ENCODE measurements around the gene CDH3. TPM values are rescaled to one million over a fixed set of nuclear protein-coding genes. Genes with fewer than 3 reads are reported as not detected.

CDH3 gene
- total RNA-seq, 5 donors from 2014 or later (not counting 1 experiment from before 2014, with no cell fraction given), result 0.36 to 1.1 (median 0.60) TPM; not detected in 1

DNA sequence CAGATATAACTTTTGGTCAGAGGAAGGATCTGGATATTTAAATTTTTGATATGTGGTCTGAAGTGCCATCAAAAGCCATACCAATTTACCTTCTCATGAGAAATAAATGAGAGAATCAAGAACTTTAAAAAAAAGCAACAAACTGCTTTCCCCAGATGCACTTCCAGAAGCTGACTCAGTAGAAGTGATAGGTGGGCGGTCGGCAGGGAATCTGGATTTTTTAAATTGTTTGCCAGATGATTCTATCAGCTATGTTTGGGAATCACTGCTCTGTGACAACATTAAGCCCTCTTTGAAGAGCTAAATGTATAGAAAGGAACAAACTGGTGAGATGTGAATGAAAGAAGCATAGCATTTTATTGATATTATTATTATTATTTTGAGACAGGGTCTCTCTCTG lies 19.2 kb downstream of the CDH3 start:
- ATAC-seq (replicated peaks in 1 of 4), result no peak
- Mint-ChIP-seq H3K4me3 (no peak overlapping the region), H3K9me3 (no peaks in the 10 kb centered on the region), H3K4me1 (no peaks in the 10 kb centered on the region), H3K27ac (no peak overlapping the region), H3K36me3 (no peaks in the 10 kb centered on the region), H3K27me3 (peaks cover 2 to 9% of the 10 kb centered on the region in 2 donors)
- no peak for DNase-seq
- H3K36me3 ChIP-seq (ENCODE audit: control insufficient read depth in 2 of 2, extremely low read depth in 1 of 2, insufficient read depth in 1 of 2, low read length in 1 of 2), result no peaks in the 10 kb centered on the region
- no peaks in the 10 kb centered on the region for H3K4me1 ChIP-seq (ENCODE audit: control insufficient read depth in 1 of 2, extremely low read depth in 1 of 2, insufficient read depth in 2 of 2, low read length in 2 of 2)
- no peak overlapping the region for H3K4me3 ChIP-seq (ENCODE audit: control insufficient read depth in 1 of 2, extremely low read depth in 1 of 2, low read length in 1 of 2)
- H3K27me3 ChIP-seq (replicated peaks in 1 of 2; ENCODE audit: control insufficient read depth in 2 of 2, extremely low read depth in 1 of 2, insufficient read depth in 2 of 2, low read length in 1 of 2), result peaks cover 0 to 4% of the 10 kb centered on the region in 2 experiments
- ChIA-PET POLR2A (no interaction called here), CTCF (interaction anchor here in 1 of 2 donors (0.6 kb wide), 1 partner anchor 145 kb away, joined by 3 read pairs; no protein-coding TSS in a partner anchor)
- no CpG with 5 or more reads among the region's 2 CpGs for WGBS (ENCODE audit: insufficient coverage)
- H3K27ac ChIP-seq (ENCODE audit: low read length), result no peak overlapping the region
- H3K9me3 ChIP-seq, result no peaks in the 10 kb centered on the region

DNA sequence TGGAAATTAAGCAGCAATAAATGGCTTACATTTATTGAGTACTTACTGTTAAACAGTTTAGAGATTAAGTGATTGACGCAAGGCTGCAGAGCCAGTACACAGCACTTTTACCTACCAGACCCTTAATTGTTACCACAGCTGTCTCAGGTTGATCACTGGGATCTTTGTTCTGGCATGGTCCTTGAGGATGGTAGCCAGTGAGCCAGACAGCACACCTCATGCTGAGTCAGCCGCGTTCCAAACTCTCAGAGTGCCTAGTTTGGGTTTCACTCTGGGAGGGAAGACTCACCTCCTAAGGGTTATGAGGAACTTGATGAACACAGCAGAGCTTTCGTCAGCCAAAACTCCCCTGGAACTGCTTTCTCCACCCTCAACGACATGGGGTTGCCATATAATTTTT lies 20.4 kb downstream of the CDH3 start:
- no peaks in the 10 kb centered on the region for H3K4me1 Mint-ChIP-seq
- Histone ChIP-seq H3K27me3 (replicated peaks in 1 of 2; ENCODE audit: control insufficient read depth in 2 of 2, extremely low read depth in 1 of 2, insufficient read depth in 2 of 2, low read length in 1 of 2) (peaks cover 0 to 4% of the 10 kb centered on the region in 2 experiments), H3K4me3 (ENCODE audit: control insufficient read depth in 1 of 2, extremely low read depth in 1 of 2, low read length in 1 of 2) (no peak overlapping the region), H3K4me1 (ENCODE audit: control insufficient read depth in 1 of 2, extremely low read depth in 1 of 2, insufficient read depth in 2 of 2, low read length in 2 of 2) (no peaks in the 10 kb centered on the region), H3K36me3 (ENCODE audit: control insufficient read depth in 2 of 2, extremely low read depth in 1 of 2, insufficient read depth in 1 of 2, low read length in 1 of 2) (no peaks in the 10 kb centered on the region), H3K27ac (ENCODE audit: low read length) (no peak overlapping the region), H3K9me3 (no peaks in the 10 kb centered on the region)
- no peak for ATAC-seq (replicated peaks in 1 of 4)
- H3K4me3 Mint-ChIP-seq, result no peak overlapping the region
- DNase-seq, result no peak
- no peak overlapping the region for H3K27ac Mint-ChIP-seq
- no peaks in the 10 kb centered on the region for H3K36me3 Mint-ChIP-seq
- CTCF ChIA-PET, result no interaction called here
- peaks cover 0 to 9% of the 10 kb centered on the region in 2 donors for H3K27me3 Mint-ChIP-seq
- POLR2A ChIA-PET, result no interaction called here
- 92% methylated on average over 2 of the region's 5 CpGs for WGBS (ENCODE audit: insufficient coverage)
- no peaks in the 10 kb centered on the region for H3K9me3 Mint-ChIP-seq

DNA sequence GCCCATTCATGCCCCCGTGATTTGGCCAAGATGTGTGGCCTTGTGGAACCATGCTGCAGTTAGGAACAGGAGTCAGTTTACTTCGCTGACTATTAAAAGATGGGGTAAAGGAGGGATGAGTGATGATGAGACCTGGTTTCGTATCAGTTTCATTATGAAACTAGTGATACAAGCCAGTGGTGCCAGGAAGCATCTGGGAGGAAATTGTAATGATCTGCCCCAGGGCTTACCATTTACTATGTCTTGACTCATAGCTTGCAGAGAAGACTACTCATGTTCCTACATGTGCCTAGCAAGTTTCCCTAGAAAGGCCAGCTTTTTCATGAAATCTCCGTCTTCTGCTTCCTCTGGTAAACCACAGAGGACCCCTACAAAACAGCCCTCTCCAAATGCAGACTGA lies 23.2 kb downstream of the CDH3 start:
- no peak for ATAC-seq (replicated peaks in 1 of 4)

DNA sequence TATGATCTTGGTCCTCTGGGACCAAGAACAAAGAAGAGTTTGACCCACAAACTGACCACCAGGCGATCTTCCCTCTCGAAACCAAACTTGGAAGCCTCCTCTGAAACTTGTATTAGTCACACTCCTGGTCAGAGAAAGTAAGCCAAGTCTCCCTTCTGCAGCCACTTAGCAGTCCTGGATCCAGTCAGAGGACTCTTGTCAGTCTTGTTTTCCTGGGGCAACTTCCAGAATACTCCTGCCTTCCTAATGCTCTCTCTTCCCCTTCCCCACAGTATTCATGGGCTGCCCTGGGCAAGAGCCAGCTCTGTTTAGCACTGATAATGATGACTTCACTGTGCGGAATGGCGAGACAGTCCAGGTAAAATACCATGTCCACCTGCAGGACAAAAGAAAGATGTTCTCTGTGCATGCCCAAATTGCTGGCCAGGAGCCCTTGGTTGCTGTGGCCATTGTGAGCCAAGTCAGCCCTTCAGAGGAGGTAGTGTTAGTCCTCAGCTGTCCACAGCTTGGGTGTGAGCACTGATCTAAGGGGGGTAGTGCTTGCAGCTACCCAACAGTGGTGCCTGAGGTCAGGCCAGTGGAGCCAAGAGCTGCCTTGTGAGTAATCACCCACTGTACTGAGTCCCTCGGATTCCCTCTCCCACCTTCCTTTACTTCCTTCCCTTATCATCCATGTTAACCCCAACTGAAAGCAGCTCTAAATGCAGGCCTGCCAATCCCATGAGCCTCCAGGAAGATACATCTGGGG lies 31.2 kb downstream of the CDH3 start:
- CTCF ChIA-PET, result no interaction called here
- H3K4me1 Mint-ChIP-seq, result no peaks in the 10 kb centered on the region
- Histone ChIP-seq H3K27me3 (replicated peaks in 1 of 2; ENCODE audit: control insufficient read depth in 2 of 2, extremely low read depth in 1 of 2, insufficient read depth in 2 of 2, low read length in 1 of 2) (peaks cover 0 to 14% of the 10 kb centered on the region in 2 experiments), H3K4me1 (ENCODE audit: control insufficient read depth in 1 of 2, extremely low read depth in 1 of 2, insufficient read depth in 2 of 2, low read length in 2 of 2) (no peaks in the 10 kb centered on the region), H3K27ac (ENCODE audit: low read length) (no peak overlapping the region), H3K4me3 (ENCODE audit: control insufficient read depth in 1 of 2, extremely low read depth in 1 of 2, low read length in 1 of 2) (no peak overlapping the region), H3K36me3 (ENCODE audit: control insufficient read depth in 2 of 2, extremely low read depth in 1 of 2, insufficient read depth in 1 of 2, low read length in 1 of 2) (no peaks in the 10 kb centered on the region), H3K9me3 (no peaks in the 10 kb centered on the region)
- 71% methylated on average over 5 of the region's 5 CpGs for WGBS (ENCODE audit: insufficient coverage)
- no peaks in the 10 kb centered on the region for H3K36me3 Mint-ChIP-seq
- no peak overlapping the region for H3K27ac Mint-ChIP-seq
- H3K27me3 Mint-ChIP-seq, result peaks cover 0 to 3% of the 10 kb centered on the region in 2 donors
- DNase-seq (no peak), ATAC-seq (replicated peaks in 1 of 4) (no peak)
- POLR2A ChIA-PET, result no interaction called here
- H3K9me3 Mint-ChIP-seq, result no peaks in the 10 kb centered on the region
- no peak overlapping the region for H3K4me3 Mint-ChIP-seq

More for the DNA sequence above, 23.2 kb downstream of the CDH3 start:
- ChIA-PET POLR2A (no interaction called here), CTCF (interaction anchor here in 1 of 2 donors (0.5 kb wide), 1 partner anchor 49 kb away, joined by 3 read pairs; no protein-coding TSS in a partner anchor)
- H3K4me1 Mint-ChIP-seq, result no peaks in the 10 kb centered on the region
- Histone ChIP-seq H3K36me3 (ENCODE audit: control insufficient read depth in 2 of 2, extremely low read depth in 1 of 2, insufficient read depth in 1 of 2, low read length in 1 of 2) (no peaks in the 10 kb centered on the region), H3K4me3 (ENCODE audit: control insufficient read depth in 1 of 2, extremely low read depth in 1 of 2, low read length in 1 of 2) (no peak overlapping the region), H3K4me1 (ENCODE audit: control insufficient read depth in 1 of 2, extremely low read depth in 1 of 2, insufficient read depth in 2 of 2, low read length in 2 of 2) (no peaks in the 10 kb centered on the region), H3K27ac (ENCODE audit: low read length) (no peak overlapping the region), H3K9me3 (no peaks in the 10 kb centered on the region), H3K27me3 (replicated peaks in 1 of 2; ENCODE audit: control insufficient read depth in 2 of 2, extremely low read depth in 1 of 2, insufficient read depth in 2 of 2, low read length in 1 of 2) (no peaks in the 10 kb centered on the region)
- H3K36me3 Mint-ChIP-seq, result no peaks in the 10 kb centered on the region
- DNase-seq, result no peak
- no peak overlapping the region for H3K4me3 Mint-ChIP-seq
- no peaks in the 10 kb centered on the region for H3K27me3 Mint-ChIP-seq
- 27% methylated on average over 4 of the region's 4 CpGs for WGBS (ENCODE audit: insufficient coverage)
- no peak overlapping the region for H3K27ac Mint-ChIP-seq
- H3K9me3 Mint-ChIP-seq, result no peaks in the 10 kb centered on the region

DNA sequence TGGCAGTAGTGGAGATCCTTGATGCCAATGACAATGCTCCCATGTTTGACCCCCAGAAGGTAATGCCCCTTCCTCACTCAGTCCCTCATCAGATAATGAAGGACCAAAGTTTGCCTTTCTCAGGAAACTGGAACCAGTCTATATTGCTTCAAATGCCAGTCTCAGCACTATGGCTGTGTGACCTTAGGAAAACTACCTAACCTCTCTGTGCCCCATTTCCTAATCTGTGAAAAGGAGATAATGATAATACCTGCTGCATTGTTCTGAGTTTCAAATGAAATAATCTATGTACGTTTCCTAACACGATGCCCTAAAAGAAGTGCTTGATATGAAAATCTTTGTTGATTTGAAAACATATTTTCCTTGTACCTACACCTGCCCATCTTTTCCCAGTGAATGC lies 35.9 kb downstream of the CDH3 start:
- ATAC-seq (replicated peaks in 1 of 4) (no peak), DNase-seq (no peak)
- H3K4me1 Mint-ChIP-seq, result no peaks in the 10 kb centered on the region
- H3K27me3 Mint-ChIP-seq, result peaks cover 0 to 3% of the 10 kb centered on the region in 2 donors
- H3K27ac Mint-ChIP-seq, result no peak overlapping the region
- Histone ChIP-seq H3K4me3 (ENCODE audit: control insufficient read depth in 1 of 2, extremely low read depth in 1 of 2, low read length in 1 of 2) (no peak overlapping the region), H3K9me3 (no peaks in the 10 kb centered on the region), H3K27ac (ENCODE audit: low read length) (no peak overlapping the region), H3K4me1 (ENCODE audit: control insufficient read depth in 1 of 2, extremely low read depth in 1 of 2, insufficient read depth in 2 of 2, low read length in 2 of 2) (no peaks in the 10 kb centered on the region), H3K27me3 (replicated peaks in 1 of 2; ENCODE audit: control insufficient read depth in 2 of 2, extremely low read depth in 1 of 2, insufficient read depth in 2 of 2, low read length in 1 of 2) (peaks cover 0 to 15% of the 10 kb centered on the region in 2 experiments), H3K36me3 (ENCODE audit: control insufficient read depth in 2 of 2, extremely low read depth in 1 of 2, insufficient read depth in 1 of 2, low read length in 1 of 2) (no peaks in the 10 kb centered on the region)
- no peak overlapping the region for H3K4me3 Mint-ChIP-seq
- ChIA-PET POLR2A (no interaction called here), CTCF (no interaction called here)
- no peaks in the 10 kb centered on the region for H3K36me3 Mint-ChIP-seq
- H3K9me3 Mint-ChIP-seq, result no peaks in the 10 kb centered on the region
- WGBS (ENCODE audit: insufficient coverage), result no CpG with 5 or more reads among the region's 2 CpGs

DNA sequence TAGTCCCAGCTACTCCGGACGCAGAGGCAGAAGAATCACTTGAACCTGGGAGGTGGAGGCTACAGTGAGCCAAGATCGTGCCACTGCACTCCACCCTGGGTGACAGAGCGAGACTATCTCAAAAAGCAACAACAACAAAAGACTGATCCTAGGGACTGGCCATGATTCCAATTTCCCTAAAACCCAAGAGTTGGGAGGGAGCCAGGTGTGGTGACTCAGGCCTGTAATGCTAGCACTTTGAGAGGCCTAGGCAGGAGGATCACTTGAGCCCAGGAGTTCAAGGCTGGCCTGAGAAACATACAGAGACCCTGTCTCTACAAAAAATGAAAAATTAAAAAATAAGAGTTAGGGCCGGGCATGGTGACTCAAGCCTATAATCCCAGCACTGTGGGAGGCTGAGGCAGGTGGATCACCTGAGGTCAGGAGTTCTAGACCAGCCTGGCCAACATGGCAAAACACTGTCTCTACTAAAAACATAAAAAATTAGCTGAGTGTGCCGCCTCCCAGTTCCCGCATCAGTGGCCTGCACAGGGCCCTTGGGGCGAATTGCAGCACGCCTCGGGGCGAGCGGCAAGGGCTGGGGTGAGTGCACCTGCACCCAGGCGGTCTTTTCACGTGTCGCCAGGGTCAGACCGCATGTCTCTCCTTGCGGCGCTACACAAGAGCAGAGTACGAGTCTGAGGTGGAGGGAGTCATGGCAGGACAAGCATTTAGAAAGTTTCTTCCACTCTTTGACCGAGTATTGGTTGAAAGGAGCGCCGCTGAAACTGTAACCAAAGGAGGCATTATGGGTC lies 40.8 kb downstream of the CDH3 start:
- CTCF ChIA-PET, result no interaction called here
- no peak overlapping the region for H3K4me3 Mint-ChIP-seq
- H3K9me3 Mint-ChIP-seq, result no peaks in the 10 kb centered on the region
- H3K27me3 ChIP-seq (replicated peaks in 1 of 2; ENCODE audit: control insufficient read depth in 2 of 2, extremely low read depth in 1 of 2, insufficient read depth in 2 of 2, low read length in 1 of 2), result peaks cover 0 to 3% of the 10 kb centered on the region in 2 experiments
- H3K4me3 ChIP-seq (ENCODE audit: control insufficient read depth in 1 of 2, extremely low read depth in 1 of 2, low read length in 1 of 2), result no peak overlapping the region
- H3K27me3 Mint-ChIP-seq, result no peaks in the 10 kb centered on the region
- H3K36me3 Mint-ChIP-seq, result no peaks in the 10 kb centered on the region
- WGBS (ENCODE audit: insufficient coverage), result 91% methylated on average over 17 of the region's 22 CpGs
- no peaks in the 10 kb centered on the region for H3K4me1 Mint-ChIP-seq
- DNase-seq (no peak), ATAC-seq (replicated peaks in 1 of 4) (no peak)
- H3K27ac Mint-ChIP-seq, result no peak overlapping the region
- no peak overlapping the region for H3K27ac ChIP-seq (ENCODE audit: low read length)
- no peaks in the 10 kb centered on the region for H3K36me3 ChIP-seq (ENCODE audit: control insufficient read depth in 2 of 2, extremely low read depth in 1 of 2, insufficient read depth in 1 of 2, low read length in 1 of 2)
- no peaks in the 10 kb centered on the region for H3K9me3 ChIP-seq
- POLR2A ChIA-PET, result no interaction called here
- no peaks in the 10 kb centered on the region for H3K4me1 ChIP-seq (ENCODE audit: control insufficient read depth in 1 of 2, extremely low read depth in 1 of 2, insufficient read depth in 2 of 2, low read length in 2 of 2)

Measured in T-cell (primary cell).